GM19193 (cell line): ENCODE measurements around the gene ANKRD6.

ENCODE experiments used
- POLR2A ChIP-seq: IDR thresholded peaks from 4 replicates; pipeline ENCODE4 v1.6.1; 2011; ENCODE audit not compliant: insufficient read depth, insufficient read length; ENCODE audit errors: extremely low read depth

Gene ANKRD6

DNA sequence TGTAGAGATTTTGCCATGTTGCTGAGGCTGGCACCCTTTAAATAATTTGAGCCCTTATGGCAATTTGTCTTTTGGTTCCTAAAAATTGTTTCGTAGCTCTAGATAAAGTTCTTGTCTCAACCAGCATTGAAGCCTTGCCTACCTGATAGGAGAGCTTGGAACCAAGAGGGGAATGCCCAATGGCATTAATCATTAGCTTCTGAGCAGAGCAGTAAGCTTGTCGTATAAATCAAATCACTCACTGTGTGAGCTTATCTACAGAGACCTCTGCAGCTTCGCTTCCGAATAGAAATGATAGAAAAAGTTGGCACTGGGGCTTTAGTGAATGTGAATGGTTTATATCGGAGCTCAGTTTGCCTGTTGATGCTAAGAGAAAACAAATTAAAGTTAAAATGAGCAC is 10.7 kb downstream of the ANKRD6 start:
- no peak for TF ChIP-seq POLR2A

GRCh38 chr6:89449193-89449592 is 16.2 kb downstream of the ANKRD6 start:
- no peak for TF ChIP-seq POLR2A

- TF ChIP-seq POLR2A: no peak
These were observed 19.3 kb downstream of the ANKRD6 start for GRCh38 chr6:89452281-89452680.

GRCh38 chr6:89454300-89454699 is 21.3 kb downstream of the ANKRD6 start:
- TF ChIP-seq POLR2A: no peak

- TF ChIP-seq POLR2A: no peak
These were observed 25.8 kb downstream of the ANKRD6 start for GRCh38 chr6:89458704-89459103.

DNA sequence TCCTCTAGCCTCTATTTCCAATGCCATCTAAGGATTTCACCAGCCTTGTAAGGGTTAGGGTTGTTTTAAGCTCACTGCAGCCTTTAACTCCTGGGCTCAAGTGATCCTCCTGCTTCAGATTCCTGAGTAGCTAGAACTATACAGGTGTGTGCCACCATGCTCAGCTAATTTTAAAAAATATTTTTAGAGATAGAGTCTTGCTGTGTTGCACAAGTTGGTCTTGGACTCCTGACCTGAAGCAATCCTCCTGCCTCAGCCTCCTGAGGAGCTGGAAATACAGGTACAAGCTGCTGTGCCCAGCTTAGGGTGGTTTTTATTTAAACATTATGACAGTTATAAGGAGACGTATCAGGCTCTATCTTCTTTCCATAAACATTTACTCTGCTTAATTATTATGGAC is 26.5 kb downstream of the ANKRD6 start:
- TF ChIP-seq POLR2A: no peak

GRCh38 chr6:89460713-89461112 is 27.8 kb downstream of the ANKRD6 start:
- TF ChIP-seq POLR2A: no peak

DNA sequence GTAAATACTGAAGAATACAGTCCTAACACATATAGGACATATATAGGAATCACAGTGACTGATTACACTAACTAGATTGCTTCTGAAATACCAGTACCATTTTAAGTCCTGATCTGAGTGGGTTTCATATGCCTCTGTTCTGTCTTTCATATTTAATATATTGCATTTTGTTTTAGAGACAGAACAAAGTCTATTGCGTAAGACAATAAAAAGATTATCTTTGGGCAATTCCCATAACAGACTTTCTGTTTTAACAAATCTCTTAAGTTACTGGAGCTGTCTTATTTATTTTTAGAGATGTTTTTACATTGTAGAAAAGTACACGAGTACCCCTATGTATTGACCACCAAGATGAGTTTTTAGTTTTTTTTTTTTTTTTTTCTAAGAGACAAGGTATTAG is 29.6 kb downstream of the ANKRD6 start:
- no peak for TF ChIP-seq POLR2A

DNA sequence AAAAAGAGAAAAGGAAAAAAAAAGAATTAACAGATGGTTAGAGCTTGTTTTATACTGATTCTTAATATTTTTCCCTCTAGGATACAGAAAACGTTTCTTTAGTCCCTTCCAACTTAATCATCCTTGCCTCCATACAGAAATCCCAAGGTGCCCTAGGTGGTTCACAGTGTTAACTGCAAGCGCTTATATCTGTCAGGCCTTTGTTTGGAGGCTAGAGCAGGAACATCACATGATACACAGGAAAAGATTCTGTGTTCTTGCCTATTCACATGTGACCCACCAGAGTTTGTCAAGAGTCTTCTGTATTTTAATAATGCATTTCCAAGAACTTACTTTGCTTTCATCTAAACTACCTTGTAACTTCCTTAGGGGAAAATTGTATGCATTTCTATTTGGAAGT is 31.3 kb downstream of the ANKRD6 start:
- no peak for TF ChIP-seq POLR2A

DNA sequence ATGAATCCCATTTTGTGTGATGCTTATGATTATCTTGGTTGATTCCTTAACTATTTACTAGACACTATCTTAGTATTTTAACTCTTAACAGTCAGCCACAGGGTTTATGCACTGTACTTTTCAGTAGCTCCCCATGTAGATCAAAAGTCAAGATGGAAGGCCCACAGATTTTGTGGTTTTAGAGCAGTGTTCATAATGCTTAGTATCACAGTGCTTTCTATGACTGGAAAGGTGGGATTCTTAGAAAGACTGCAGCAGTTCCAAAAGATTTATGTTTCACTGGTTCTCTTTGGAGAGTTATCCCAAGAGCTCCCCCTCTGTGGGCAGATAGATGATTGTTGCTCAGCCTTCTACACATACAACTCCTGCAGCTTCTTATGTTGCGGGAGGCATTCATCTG is 34.5 kb downstream of the ANKRD6 start:
- TF ChIP-seq POLR2A: no peak

GRCh38 chr6:89468998-89469397 is 36.0 kb downstream of the ANKRD6 start:
- TF ChIP-seq POLR2A: no peak

DNA sequence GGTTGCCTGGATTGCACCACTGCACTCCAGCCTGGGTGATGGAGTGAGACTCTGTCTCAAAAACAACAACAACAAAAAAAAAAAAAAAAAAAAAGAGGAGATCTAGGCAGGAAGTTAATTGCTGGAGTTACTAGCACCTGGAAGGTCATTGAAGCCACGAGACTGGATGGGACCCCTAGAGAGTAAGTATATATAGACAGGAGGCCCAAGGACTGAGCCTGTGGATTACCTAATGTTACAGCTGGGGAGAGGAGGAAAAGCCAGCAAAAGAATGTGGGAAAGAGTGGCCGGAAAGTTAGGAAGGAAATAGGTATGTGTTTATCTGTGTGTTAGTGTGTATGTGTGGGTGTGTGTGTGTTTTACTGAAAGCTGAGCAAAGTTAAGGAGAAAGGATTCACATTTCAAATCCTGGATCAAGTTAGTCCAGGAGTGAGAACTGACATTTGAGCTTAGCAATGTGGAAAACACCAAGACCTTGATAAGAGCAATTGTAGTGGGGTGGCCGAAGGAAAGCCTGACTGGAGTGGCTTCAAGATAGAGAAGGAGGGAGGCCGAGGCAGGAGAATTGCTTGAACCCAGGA is 38.4 kb downstream of the ANKRD6 start:
- no peak for TF ChIP-seq POLR2A

GRCh38 chr6:89475101-89475500 is 42.1 kb downstream of the ANKRD6 start:
- no peak for TF ChIP-seq POLR2A

GRCh38 chr6:89475634-89476033 is 42.7 kb downstream of the ANKRD6 start:
- no peak for TF ChIP-seq POLR2A

DNA sequence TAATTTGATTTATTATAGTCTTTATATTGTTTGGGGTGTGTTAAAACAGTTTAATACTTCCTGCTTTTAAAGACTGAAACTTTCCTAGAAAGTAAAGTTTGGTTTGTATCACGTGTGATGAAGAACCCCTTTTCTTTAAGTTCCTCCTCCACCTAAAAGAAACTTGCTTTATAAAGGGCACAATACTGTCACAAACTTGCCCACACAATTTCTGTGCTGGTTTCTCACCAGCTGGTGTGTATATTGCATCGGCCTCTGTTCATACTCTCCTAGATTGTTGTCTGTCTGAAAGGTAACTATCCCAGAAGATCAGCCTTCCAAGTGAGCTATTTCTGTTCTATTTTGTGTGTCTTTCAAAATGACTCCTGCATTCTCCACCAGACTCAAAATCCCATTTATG is 46.9 kb downstream of the ANKRD6 start:
- TF ChIP-seq POLR2A: no peak

- no peak for TF ChIP-seq POLR2A
These were observed 48.7 kb downstream of the ANKRD6 start for GRCh38 chr6:89481695-89482094.

DNA sequence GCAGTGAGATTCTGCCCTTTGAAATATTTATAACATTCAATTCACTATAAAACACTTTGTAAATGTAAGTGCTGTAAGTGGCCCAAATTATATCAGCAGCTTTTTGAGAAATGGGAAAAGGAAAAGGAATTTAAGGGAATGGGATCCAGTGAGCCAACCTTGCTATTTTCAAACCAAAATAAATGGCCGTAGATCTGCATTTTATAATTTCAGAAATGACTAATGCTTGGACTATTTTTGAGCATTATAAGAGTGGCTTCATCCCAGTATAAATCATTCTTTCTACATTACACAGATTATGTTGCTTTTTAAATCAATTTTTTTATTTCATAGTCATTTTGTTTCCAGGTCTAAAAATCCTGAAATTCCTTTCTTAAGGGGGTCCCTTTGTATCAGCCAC is 49.2 kb downstream of the ANKRD6 start:
- no peak for TF ChIP-seq POLR2A

- no peak for TF ChIP-seq POLR2A
These were observed 50.3 kb downstream of the ANKRD6 start for GRCh38 chr6:89483111-89483720.

DNA sequence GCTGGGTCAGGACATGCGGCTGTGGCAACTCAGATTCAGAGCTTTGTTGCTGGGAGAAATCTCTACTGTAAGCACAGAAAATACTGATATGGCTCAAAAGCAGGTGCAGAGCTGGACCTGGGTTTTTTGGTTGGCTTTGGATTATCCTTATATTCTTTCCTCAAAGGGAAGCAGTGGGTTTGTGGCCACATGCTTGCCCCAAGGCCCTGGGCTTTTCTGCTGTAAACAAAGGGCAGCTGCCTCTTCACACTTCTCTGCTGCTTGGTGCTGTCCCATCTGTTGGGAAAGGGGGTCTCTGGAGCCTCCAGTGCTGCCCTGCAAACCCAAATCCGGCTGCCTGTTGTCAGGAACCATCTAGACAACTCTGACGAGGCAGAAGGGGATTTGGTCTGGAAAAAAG is 52.4 kb downstream of the ANKRD6 start:
- no peak for TF ChIP-seq POLR2A
